H1 (cell line): ENCODE results near the gene NARS2. TPM values are rescaled to one million over a fixed set of nuclear protein-coding genes. Genes with fewer than 3 reads are reported as not detected.

ENCODE experiments used
- CTCF ChIA-PET: fragments of 300-600 bp; sonication (Branson Sonifier 250); formaldehyde crosslinking; loops from one replicate; lab custom pipeline; 2021; ENCODE audit not compliant: partially characterized antibody; lab: Charles Lee
- POLR2A ChIA-PET: fragments of 300-600 bp; sonication (Branson Sonifier 250); formaldehyde crosslinking; loops from one replicate; lab custom pipeline; 2021; ENCODE audit warnings: inconsistent platforms; ENCODE audit not compliant: partially characterized antibody; lab: Charles Lee
- DNase-seq, 2 experiments: peaks; one replicate each; pipeline versions ENCODE4 v3.0.0 to v3.0.0-alpha.2; 2010 to 2022; ENCODE audit warnings: low spot score in 2 of 2, low read depth in 1 of 2, mixed read lengths in 1 of 2
- FAIRE-seq: peaks from 2 replicates; lab custom pipeline; 2011; peaks lifted over from hg19 to GRCh38; lab: Jason Lieb, UNC
- H2AFZ ChIP-seq: 2 replicates; pipeline ENCODE4 v1.8.1; 2012; ENCODE audit warnings: low read length, inconsistent platforms
- H2AK5ac ChIP-seq: 2 replicates; pipeline ENCODE4 v1.6.1; 2013; ENCODE audit warnings: low read depth, low read length
- H2BK120ac ChIP-seq: replicated peaks from 2 replicates; pipeline ENCODE3; 2013; ENCODE audit warnings: low read depth, low read length, inconsistent platforms
- H2BK12ac ChIP-seq: 2 replicates; pipeline ENCODE4 v1.6.1; 2013; ENCODE audit warnings: low read depth, low read length
- H2BK15ac ChIP-seq: 2 replicates; pipeline ENCODE4 v1.6.1; 2013; ENCODE audit warnings: low read length
- H2BK20ac ChIP-seq: 2 replicates; pipeline ENCODE4 v1.6.1; 2013; ENCODE audit warnings: low read length
- H2BK5ac ChIP-seq: 2 replicates; pipeline ENCODE4 v1.6.1; 2013; ENCODE audit warnings: low read depth, low read length
- H3K14ac ChIP-seq: 2 replicates; pipeline ENCODE4 v1.6.1; 2013; ENCODE audit warnings: inconsistent platforms; ENCODE audit not compliant: insufficient read length
- H3K18ac ChIP-seq: 2 replicates; pipeline ENCODE4 v1.6.1; 2013; ENCODE audit warnings: low read length; ENCODE audit errors: extremely low read depth
- H3K23ac ChIP-seq: 2 replicates; pipeline ENCODE4 v1.6.1; 2013; ENCODE audit warnings: inconsistent platforms; ENCODE audit not compliant: insufficient read length
- H3K23me2 ChIP-seq: 2 replicates; pipeline ENCODE4 v1.6.1; 2013; ENCODE audit warnings: low read depth, low read length
- H3K27ac ChIP-seq: 2 replicates; pipeline ENCODE4 v1.6.1; 2011; ENCODE audit warnings: low read depth, low read length, inconsistent platforms
- H3K27me3 ChIP-seq, 4 experiments: replicated peaks in 1 of 4; 1 replicate in 1 of 4; 2 replicates in 3 of 4; pipeline versions ENCODE4 v1.6.1 to v1.8.1; 2011 to 2013; ENCODE audit warnings: low read length in 3 of 4, mild to moderate bottlenecking in 3 of 4, inconsistent platforms in 2 of 4, mixed read lengths in 2 of 4, moderate library complexity in 1 of 4; ENCODE audit not compliant: control insufficient read depth in 3 of 4, insufficient read depth in 3 of 4; ENCODE audit errors: extremely low read depth in 1 of 4
- H3K36me3 ChIP-seq, 4 experiments: 2 replicates each; pipeline versions ENCODE4 v1.6.1 to v1.8.1; 2011 to 2013; ENCODE audit warnings: mild to moderate bottlenecking in 4 of 4, low read length in 3 of 4, moderate library complexity in 2 of 4, control low read depth in 1 of 4, inconsistent platforms in 1 of 4; ENCODE audit not compliant: insufficient read depth in 4 of 4, control insufficient read depth in 2 of 4
- H3K4ac ChIP-seq: replicated peaks from 2 replicates; pipeline ENCODE3; 2013; ENCODE audit warnings: low read length, low read depth, mixed read lengths, inconsistent platforms; ENCODE audit not compliant: insufficient read length
- H3K4me1 ChIP-seq, 4 experiments: replicated peaks in 1 of 4; 1 replicate in 1 of 4; 2 replicates in 3 of 4; pipeline versions ENCODE4 v1.6.1 to v1.8.1; 2011 to 2013; ENCODE audit warnings: low read length in 3 of 4, inconsistent platforms in 2 of 4, mixed read lengths in 1 of 4; ENCODE audit not compliant: insufficient read depth in 4 of 4, control insufficient read depth in 3 of 4
- H3K4me2 ChIP-seq, 2 experiments: 2 replicates each; pipeline versions ENCODE4 v1.6.1 to v1.8.1; 2011 to 2013; ENCODE audit warnings: low read depth in 2 of 2, low read length in 2 of 2, control low read depth in 1 of 2, inconsistent platforms in 1 of 2, mild to moderate bottlenecking in 1 of 2; ENCODE audit not compliant: insufficient read depth in 1 of 2
- H3K4me3 ChIP-seq, 4 experiments: fragments of 200-600, 300-600 bp in 1 of 4; sonication (generic), shearing (Covaris generic), sonication (Bioruptor Twin) in 1 of 4; 2 replicates each; pipeline versions ENCODE4 v1.5.1 to v1.8.1; 2011 to 2016; ENCODE audit warnings: low read length in 4 of 4, low read depth in 3 of 4, control low read depth in 2 of 4, inconsistent platforms in 2 of 4, mild to moderate bottlenecking in 2 of 4, mixed read lengths in 1 of 4, moderate library complexity in 1 of 4; ENCODE audit not compliant: insufficient read depth in 2 of 4; ENCODE audit errors: extremely low read depth in 1 of 4
- H3K56ac ChIP-seq: replicated peaks from 2 replicates; pipeline ENCODE3; 2013; ENCODE audit warnings: low read depth, mild to moderate bottlenecking, mixed read lengths, low read length, inconsistent platforms; ENCODE audit not compliant: insufficient read length
- H3K79me1 ChIP-seq: 2 replicates; pipeline ENCODE4 v1.6.1; 2013; ENCODE audit warnings: low read depth, low read length, control low read depth
- H3K79me2 ChIP-seq, 2 experiments: 2 replicates each; pipeline versions ENCODE4 v1.6.1 to v1.8.1; 2012 to 2013; ENCODE audit warnings: low read length in 2 of 2, mild to moderate bottlenecking in 2 of 2, inconsistent platforms in 1 of 2; ENCODE audit not compliant: insufficient read depth in 2 of 2, control insufficient read depth in 1 of 2
- H3K9ac ChIP-seq, 4 experiments: replicated peaks in 1 of 4; 1 replicate in 1 of 4; 2 replicates in 3 of 4; pipeline versions ENCODE4 v1.6.1 to v1.8.1; 2011 to 2013; ENCODE audit warnings: low read depth in 3 of 4, low read length in 3 of 4, control low read depth in 2 of 4, mild to moderate bottlenecking in 2 of 4, moderate library complexity in 2 of 4, inconsistent platforms in 1 of 4; ENCODE audit errors: extremely low read depth in 1 of 4
- H3K9me3 ChIP-seq, 2 experiments: 2 replicates each; pipeline versions ENCODE4 v1.6.1 to v1.8.1; 2012 to 2013; ENCODE audit warnings: mild to moderate bottlenecking in 2 of 2, moderate library complexity in 2 of 2, control low read depth in 1 of 2, inconsistent platforms in 1 of 2, low read depth in 1 of 2, low read length in 1 of 2, mixed read lengths in 1 of 2; ENCODE audit not compliant: insufficient read depth in 2 of 2
- H4K20me1 ChIP-seq, 2 experiments: replicated peaks in 1 of 2; 2 replicates each; pipeline versions ENCODE3 to v1.8.1; 2011 to 2013; ENCODE audit warnings: inconsistent platforms in 2 of 2, low read length in 2 of 2, mild to moderate bottlenecking in 1 of 2; ENCODE audit not compliant: insufficient read depth in 2 of 2, control insufficient read depth in 1 of 2
- H4K5ac ChIP-seq: 2 replicates; pipeline ENCODE4 v1.6.1; 2013; ENCODE audit warnings: low read length, low read depth, mixed read lengths, inconsistent platforms; ENCODE audit not compliant: insufficient read length
- H4K8ac ChIP-seq: 2 replicates; pipeline ENCODE4 v1.8.0; 2013; ENCODE audit warnings: mild to moderate bottlenecking, moderate library complexity, low read length, inconsistent platforms; ENCODE audit not compliant: insufficient read depth; ENCODE audit errors: extremely low read depth
- H4K91ac ChIP-seq: replicated peaks from 2 replicates; pipeline ENCODE3; 2013; ENCODE audit warnings: low read length, mixed read lengths, inconsistent platforms; ENCODE audit not compliant: insufficient read length
- CBX5 ChIP-seq: fragments of 300-800, 300-1000 bp; sonication (generic); IDR thresholded peaks from 2 replicates; pipeline ENCODE4 v1.7.1; 2016; ENCODE audit warnings: antibody characterized with exemption, low read length, low read depth
- CTBP2 ChIP-seq: IDR thresholded peaks from 2 replicates; pipeline ENCODE4 v1.7.0; 2011; ENCODE audit warnings: borderline replicate concordance, mild to moderate bottlenecking, moderate library complexity, mixed read lengths, low read length; ENCODE audit not compliant: insufficient read depth, insufficient read length
- FOSL1 ChIP-seq: IDR thresholded peaks from 2 replicates; pipeline ENCODE4 v1.6.1; 2011; ENCODE audit warnings: mild to moderate bottlenecking, low read depth, low read length, moderate library complexity; ENCODE audit not compliant: insufficient read depth
- JUND ChIP-seq: IDR thresholded peaks from 2 replicates; pipeline ENCODE4 v1.6.1; 2011; ENCODE audit warnings: mild to moderate bottlenecking, improper control_type of control experiment, low read length
- KDM4A ChIP-seq: IDR thresholded peaks from one replicate; pipeline ENCODE4 v1.7.1; 2012; ENCODE audit warnings: low read depth, mild to moderate bottlenecking, moderate library complexity, low read length, inconsistent platforms; ENCODE audit not compliant: severe bottlenecking
- NANOG ChIP-seq: IDR thresholded peaks from 2 replicates; pipeline ENCODE4 v1.6.1; 2011; ENCODE audit warnings: low read length, low read depth, mild to moderate bottlenecking, inconsistent platforms; ENCODE audit not compliant: insufficient read depth, poor library complexity, severe bottlenecking
- RFX5 ChIP-seq: IDR thresholded peaks from 2 replicates; pipeline ENCODE4 v1.6.1; 2011; ENCODE audit warnings: low read depth, low read length, improper control_type of control experiment, borderline replicate concordance
- SIX5 ChIP-seq: IDR thresholded peaks from 2 replicates; pipeline ENCODE4 v1.6.1; 2011; ENCODE audit warnings: mild to moderate bottlenecking, low read depth, low read length
- TEAD4 ChIP-seq: IDR thresholded peaks from 2 replicates; pipeline ENCODE4 v1.6.1; 2012; ENCODE audit warnings: low read depth, low read length, inconsistent platforms, mixed read lengths
- YY1 ChIP-seq: IDR thresholded peaks from 2 replicates; pipeline ENCODE4 v1.6.1; 2011; ENCODE audit warnings: low read depth, mild to moderate bottlenecking, low read length
- ZNF274 ChIP-seq: IDR thresholded peaks from 2 replicates; pipeline ENCODE4 v1.7.0; 2012; ENCODE audit warnings: low read length, borderline replicate concordance; ENCODE audit errors: extremely low read depth
- WGBS, 2 experiments: shearing (Covaris generic) in 1 of 2; methylation state at CpG; one replicate each; pipeline versions ENCODE4 v1.1.6 to v1.1.7; 2013 to 2015; ENCODE audit warnings: low lambda C conversion rate in 2 of 2, mixed read lengths in 2 of 2, inconsistent platforms in 1 of 2, low coverage in 1 of 2, missing lambda C conversion rate in 1 of 2; ENCODE audit not compliant: insufficient replicate concordance in 2 of 2, insufficient coverage in 1 of 2, insufficient read length in 1 of 2; ENCODE audit errors: extremely low coverage in 1 of 2, missing lambda C conversion rate in 1 of 2; 5-methylcytosine and 5-hydroxymethylcytosine counted together
- polyA plus RNA-seq, 7 experiments: library from polyadenylated mRNA; depleted of rRNA in 3 of 7; stranded (reverse) in 5 of 7; unstranded in 2 of 7; fragments of >200 nt in 5 of 7; fragments of 200-250 nt in 2 of 7; gene quantifications; 1 replicate in 5 of 7; 2 replicates in 1 of 7; 4 replicates in 1 of 7; pipeline versions ENCODE4 v1.2.1 to v1.2.3, GENCODE V29; 2011 to 2013; ENCODE audit warnings: missing spikeins in 2 of 7, mixed read lengths in 2 of 7
- total RNA-seq: library from RNA; stranded (reverse); fragmentation: NEBNext Ultra II Directional; extraction: Animal tissue kit (Norgen Biotek cat#: 25700); gene quantifications from 2 replicates; pipeline ENCODE4 v1.2.1, GENCODE V29; 2021

The NARS2 gene
- total and polyA plus RNA-seq, 2 of the 8 experiments (the other 6 are each of a cell fraction or from before 2014, with no cell fraction given): 26.2 to 51.6 TPM

DNA sequence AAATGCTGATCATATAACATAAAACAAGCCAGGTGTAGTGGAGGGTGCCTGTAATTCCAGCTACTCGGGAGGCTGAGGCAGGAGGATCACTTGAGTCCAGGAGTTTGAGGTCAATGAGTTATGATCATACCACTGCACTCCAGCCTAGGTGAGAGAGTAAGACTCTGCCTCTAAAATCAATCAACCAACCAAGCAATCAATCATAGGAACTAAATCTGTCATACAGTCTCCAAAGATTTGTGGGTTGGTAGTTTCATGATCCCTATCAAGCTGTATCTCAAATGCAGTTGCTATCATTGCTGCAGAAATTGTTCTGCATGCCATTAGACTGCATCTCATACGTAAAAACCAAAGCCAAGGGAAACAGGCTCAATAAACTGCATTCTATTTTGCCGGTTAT is 33.1 kb downstream of the NARS2 start:
- Histone ChIP-seq H3K4me2 (no peak overlapping the region), H3K23me2 (no peaks in the 10 kb centered on the region), H4K5ac (no peak overlapping the region), H2BK12ac (no peak overlapping the region), H3K4me1 (no peaks in the 10 kb centered on the region), H2BK5ac (no peak overlapping the region), H2BK20ac (no peak overlapping the region), H3K79me1 (no peaks in the 10 kb centered on the region; the same call in 1 of the 2 replicates), H3K56ac (no peak overlapping the region), H4K20me1 (peaks cover 1 to 2% of the 10 kb centered on the region in 2 experiments), H2AFZ (no peak overlapping the region), H3K4ac (no peak overlapping the region), H3K23ac (no peak overlapping the region), H3K27me3 (no peaks in the 10 kb centered on the region), H4K91ac (no peak overlapping the region), H2BK120ac (no peak overlapping the region), H3K9me3 (no peaks in the 10 kb centered on the region), H3K14ac (no peak overlapping the region), H3K27ac (no peak overlapping the region), H3K79me2 (peaks cover 0 to 15% of the 10 kb centered on the region in 2 experiments; a peak in 2 of 4 replicates), H4K8ac (no peak overlapping the region), H3K18ac (no peak overlapping the region), H3K4me3 (no peak overlapping the region), H3K36me3 (peaks cover 0 to 8% (median 2%) of the 10 kb centered on the region in 4 experiments; a peak in 2 of 8 replicates), H3K9ac (no peak overlapping the region), H2BK15ac (no peak overlapping the region), H2AK5ac (no peak overlapping the region)
- DNase-seq (no peak), FAIRE-seq (no peak)
- CTCF ChIA-PET: interaction anchor here (0.6 to 0.7 kb wide), 4 partner anchors 22 to 310 kb away, joined by 3 read pairs; partner anchors contain the start of gene NARS2
- POLR2A ChIA-PET: no interaction called here
- WGBS, 2 experiments: 94% methylated on average over 3 of the region's 3 CpGs; no CpG with 5 or more reads in 1 of the 2 experiments
- no peak for TF ChIP-seq FOSL1
- no peak for TF ChIP-seq KDM4A
- no peak for TF ChIP-seq ZNF274
- TF ChIP-seq TEAD4: no peak
- TF ChIP-seq YY1: no peak
- no peak for TF ChIP-seq CBX5
- TF ChIP-seq JUND: no peak
- TF ChIP-seq RFX5: no peak
- no peak for TF ChIP-seq CTBP2
- TF ChIP-seq NANOG: no peak
- no peak for TF ChIP-seq SIX5
